HCT116 (cell line): ENCODE measurements around the gene AMBRA1. TPM values are rescaled to one million over a fixed set of nuclear protein-coding genes. Genes with fewer than 3 reads are reported as not detected.

Experiments
- ATAC-seq: fragments of 200-7000 bp; cut with Tn5 transposase; 2 replicates; pipeline ENCODE4 v1.9.1; 2020; ENCODE audit warnings: mild to moderate bottlenecking, moderate library complexity
- BruUV-seq: library from RNA; stranded (reverse); fragments of 400-500 nt; replicated peaks from 2 replicates; lab custom pipeline; 2021; lab: Mats Ljungman, UMichigan
- CTCF ChIA-PET: fragments of 300-600 bp; sonication (Branson Sonifier 250); formaldehyde crosslinking; loops from one replicate; lab custom pipeline; 2021; ENCODE audit warnings: antibody characterized with exemption; lab: Charles Lee
- POLR2A ChIA-PET: fragments of 300-600, 350-600 bp; sonication (Branson Sonifier 250); formaldehyde crosslinking; loops from one replicate; lab custom pipeline; 2021; ENCODE audit warnings: antibody characterized with exemption; lab: Charles Lee
- RAD21 ChIA-PET, 2 experiments: fragments of 300-600 bp; sonication (Branson Sonifier 250); formaldehyde crosslinking; loops; one replicate each; lab custom pipeline; 2023; ENCODE audit warnings: low total read pairs in 2 of 2; ENCODE audit not compliant: uncharacterized antibody in 2 of 2, unreplicated experiment in 2 of 2, low non-redundant PET in 1 of 2; lab: Charles Lee
- DNase-seq: peaks from one replicate; pipeline ENCODE4 v3.0.0-alpha.2; 2010; ENCODE audit warnings: low read depth, low spot score
- H2AFZ ChIP-seq: fragments of 200-600 bp; shearing (Covaris generic), sonication (generic); 2 replicates; pipeline ENCODE4 v1.6.1; 2017; ENCODE audit warnings: low read depth, mixed run types, mixed read lengths, antibody characterized with exemption, low read length; ENCODE audit not compliant: poor library complexity, severe bottlenecking
- H3K27ac ChIP-seq: 2 replicates; pipeline ENCODE4 v1.5.1; 2012; ENCODE audit warnings: low read depth, low read length
- H3K27me3 ChIP-seq: fragments of 200-600 bp; sonication (generic); 2 replicates; pipeline ENCODE4 v1.6.1; 2016; ENCODE audit warnings: mixed run types, low read length, mixed read lengths; ENCODE audit not compliant: insufficient read depth
- H3K36me3 ChIP-seq, 2 experiments: fragments of 200-500 bp in 1 of 2; fragments of 200-600 bp in 1 of 2; sonication (Bioruptor generic) in 1 of 2; sonication (generic) in 1 of 2; 2 replicates each; pipeline versions ENCODE4 v1.5.1 to v1.6.1; 2014 to 2016; ENCODE audit warnings: low read length in 2 of 2, inconsistent platforms in 1 of 2, mixed read lengths in 1 of 2, mixed run types in 1 of 2; ENCODE audit not compliant: insufficient read depth in 2 of 2, control insufficient read depth in 1 of 2
- H3K4me1 ChIP-seq, 2 experiments: fragments of 200-600 bp in 1 of 2; sonication (generic) in 1 of 2; 2 replicates each; pipeline versions ENCODE4 v1.5.1 to v1.6.1; 2012 to 2017; ENCODE audit warnings: low read length in 2 of 2, inconsistent platforms in 1 of 2, mild to moderate bottlenecking in 1 of 2, mixed read lengths in 1 of 2, mixed run types in 1 of 2, moderate library complexity in 1 of 2; ENCODE audit not compliant: insufficient read depth in 2 of 2, control insufficient read depth in 1 of 2
- H3K4me2 ChIP-seq: fragments of 200-600 bp; sonication (generic); 2 replicates; pipeline ENCODE4 v1.6.1; 2017; ENCODE audit warnings: mixed run types, low read length, mixed read lengths
- H3K4me3 ChIP-seq, 2 experiments: fragments of 200-600 bp in 1 of 2; sonication (generic) in 1 of 2; replicated peaks in 1 of 2; 2 replicates each; pipeline ENCODE4 v1.5.1; 2011 to 2016; ENCODE audit warnings: low read length in 2 of 2, control low read depth in 1 of 2, low read depth in 1 of 2, mild to moderate bottlenecking in 1 of 2, mixed read lengths in 1 of 2, mixed run types in 1 of 2
- H3K79me2 ChIP-seq: fragments of 200-600 bp; sonication (generic); 2 replicates; pipeline ENCODE4 v1.6.1; 2017; ENCODE audit warnings: mild to moderate bottlenecking, mixed run types, low read length, moderate library complexity, mixed read lengths; ENCODE audit not compliant: insufficient read depth
- H3K9ac ChIP-seq: fragments of 200-600 bp; sonication (generic); 2 replicates; pipeline ENCODE4 v1.6.1; 2016; ENCODE audit warnings: low read length, mixed read lengths
- H3K9me2 ChIP-seq: fragments of 200-600 bp; sonication (generic), shearing (Covaris generic); 2 replicates; pipeline ENCODE4 v1.6.1; 2017; ENCODE audit warnings: mixed run types, mild to moderate bottlenecking, moderate library complexity; ENCODE audit not compliant: insufficient read depth
- H3K9me3 ChIP-seq, 2 experiments: fragments of 200-500 bp in 1 of 2; fragments of 200-600 bp in 1 of 2; sonication (Bioruptor generic) in 1 of 2; sonication (generic) in 1 of 2; 2 replicates each; pipeline ENCODE4 v1.6.1; 2014 to 2017; ENCODE audit warnings: low read length in 2 of 2, mixed read lengths in 2 of 2, inconsistent platforms in 1 of 2, low read depth in 1 of 2, mild to moderate bottlenecking in 1 of 2, mixed run types in 1 of 2, moderate library complexity in 1 of 2; ENCODE audit not compliant: control insufficient read depth in 1 of 2, insufficient read depth in 1 of 2
- H4K20me1 ChIP-seq: fragments of 200-600 bp; sonication (generic), shearing (Covaris generic); 2 replicates; pipeline ENCODE4 v1.6.1; 2017; ENCODE audit warnings: mixed run types, mild to moderate bottlenecking, moderate library complexity; ENCODE audit not compliant: insufficient read depth
- EGR1 ChIP-seq: IDR thresholded peaks from 2 replicates; pipeline ENCODE4 v1.6.1; 2012; ENCODE audit warnings: low read depth
- EZH2 ChIP-seq: fragments of 200-600 bp; sonication (generic); IDR thresholded peaks from 2 replicates; pipeline ENCODE4 v1.6.1; 2017; ENCODE audit warnings: antibody characterized with exemption, mixed run types
- EZH2phosphoT487 ChIP-seq: fragments of 200-600 bp; IDR thresholded peaks from 2 replicates; pipeline ENCODE4 v1.6.1; 2018; ENCODE audit warnings: antibody characterized with exemption, borderline replicate concordance
- FOSL1 ChIP-seq: IDR thresholded peaks from 2 replicates; pipeline ENCODE4 v1.6.1; 2012; ENCODE audit warnings: low read depth
- JUND ChIP-seq: IDR thresholded peaks from 2 replicates; pipeline ENCODE4 v1.6.1; 2012
- POLR2A ChIP-seq: IDR thresholded peaks from 2 replicates; pipeline ENCODE4 v1.7.0; 2011; ENCODE audit warnings: borderline replicate concordance; ENCODE audit not compliant: insufficient read depth, insufficient read length; ENCODE audit errors: extremely low read depth
- SP1 ChIP-seq: IDR thresholded peaks from 2 replicates; pipeline ENCODE4 v1.6.1; 2012; ENCODE audit warnings: low read depth
- TCF7L2 ChIP-seq: IDR thresholded peaks from 2 replicates; pipeline ENCODE4 v1.7.0; 2011; ENCODE audit warnings: borderline replicate concordance, inconsistent platforms; ENCODE audit not compliant: insufficient read depth, insufficient read length; ENCODE audit errors: extremely low read depth
- YY1 ChIP-seq: IDR thresholded peaks from 2 replicates; pipeline ENCODE4 v1.6.1; 2011; ENCODE audit warnings: low read length, low read depth, moderate library complexity, mild to moderate bottlenecking; ENCODE audit not compliant: insufficient replicate concordance; ENCODE audit errors: extremely low read depth
- ZFX ChIP-seq: fragments of 450-650 bp; IDR thresholded peaks from 2 replicates; pipeline ENCODE4 v1.6.1; 2017
- intact Hi-C: fragments of 100-400 bp; cut with micrococcal nuclease; formaldehyde crosslinking; loops from 2 replicates; pipeline ENCODE4 v1.10.0; 2022
- total RNA-seq: library from RNA; stranded (reverse); gene quantifications from one replicate; pipeline ENCODE4 v1.2.1, GENCODE V29; 2021; ENCODE audit not compliant: unreplicated experiment
- TF ChIP-seq, protein P1 (sequence below): IDR thresholded peaks from 2 replicates; pipeline ENCODE4 v1.6.1; 2012
- TF ChIP-seq, protein P2 (sequence below), 3 experiments: fragments of 200-600 bp in 1 of 3; sonication (generic) in 1 of 3; IDR thresholded peaks in 2 of 3; conservative IDR thresholded peaks in 1 of 3; 2 replicates each; pipeline ENCODE4 v1.5.1; 2012 to 2017; ENCODE audit warnings: low read depth in 2 of 3, low read length in 2 of 3, antibody characterized with exemption in 1 of 3, borderline replicate concordance in 1 of 3, control low read depth in 1 of 3, mild to moderate bottlenecking in 1 of 3, mixed read lengths in 1 of 3, mixed run types in 1 of 3, moderate library complexity in 1 of 3; ENCODE audit not compliant: insufficient read depth in 1 of 3
- TF ChIP-seq, protein P3 (sequence below): IDR thresholded peaks from 2 replicates; pipeline ENCODE4 v1.6.1; 2012; ENCODE audit warnings: low read depth

The AMBRA1 gene
- total RNA-seq, 1 experiment from 2014 or later, result 22.7 TPM

DNA sequence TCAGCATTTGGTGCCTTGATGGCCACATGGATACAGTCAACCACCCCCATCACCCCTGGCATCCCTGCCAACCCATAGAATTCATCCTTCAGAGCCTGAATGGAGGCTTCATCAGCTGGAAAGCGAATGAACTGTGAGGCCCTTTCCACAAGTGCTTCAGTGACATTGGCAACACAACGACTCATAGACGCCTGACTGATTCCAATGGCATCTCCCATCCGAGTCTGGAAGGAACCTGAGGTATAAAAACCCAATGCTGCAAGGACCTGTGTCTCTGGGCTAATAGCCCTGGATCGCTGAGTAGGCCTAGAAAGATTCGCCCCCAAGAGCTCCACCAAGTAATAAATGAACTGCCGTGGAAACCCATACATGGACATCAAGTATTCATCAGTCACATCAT lies 21.9 kb upstream of the AMBRA1 start:
- RAD21 ChIA-PET, result no interaction called here

DNA sequence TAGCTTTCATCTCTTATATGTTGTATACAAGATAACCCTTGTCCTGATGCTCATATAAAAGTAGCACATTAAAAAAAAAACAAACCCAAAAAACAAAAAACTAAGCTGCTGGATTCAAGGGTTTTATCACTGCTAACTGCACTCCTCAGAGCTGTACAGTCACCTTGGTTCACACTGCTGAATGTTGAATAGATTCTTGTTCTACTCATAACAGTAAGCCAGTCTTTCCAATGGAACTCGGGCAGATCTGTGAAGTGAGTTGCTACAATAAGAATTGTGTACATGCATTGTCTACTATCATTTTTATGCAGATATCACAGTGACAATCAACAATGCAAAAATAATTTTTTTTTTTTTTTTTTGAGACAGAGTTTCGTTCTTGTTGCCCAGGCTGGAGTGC lies 18.5 kb upstream of the AMBRA1 start:
- Histone ChIP-seq H3K9me3 (no peaks in the 10 kb centered on the region), H3K9me2 (no peaks in the 10 kb centered on the region), H3K4me2 (no peak overlapping the region), H3K4me3 (no peak overlapping the region), H3K9ac (no peak overlapping the region), H4K20me1 (no peaks in the 10 kb centered on the region), H3K4me1 (peaks cover 7 to 13% of the 10 kb centered on the region in 2 experiments), H3K36me3 (no peaks in the 10 kb centered on the region), H2AFZ (no peak overlapping the region), H3K79me2 (no peaks in the 10 kb centered on the region), H3K27ac (no peak overlapping the region), H3K27me3 (no peaks in the 10 kb centered on the region)
- CTCF ChIA-PET, result interaction anchor here (1.0 kb wide), 1 partner anchor 83 kb away, joined by 3 read pairs; no protein-coding TSS in a partner anchor
- no TSS peak for BruUV-seq
- intact Hi-C loops, result loop anchor here (10.0 kb wide), 1 partner anchor 228 kb away; the partner anchor contains the start of gene MDK
- RAD21 ChIA-PET, result interaction anchor here in 1 of 2 experiments (0.7 kb wide), 1 partner anchor 253 kb away, joined by 4 read pairs; no protein-coding TSS in a partner anchor
- ATAC-seq (no peak), DNase-seq (no peak)
- POLR2A ChIA-PET, result no interaction called here
- no peak for TF ChIP-seq YY1
- no peak for TF ChIP-seq ZFX
- no peak for TF ChIP-seq JUND
- TF ChIP-seq FOSL1, result no peak
- TF ChIP-seq, protein P1, sequence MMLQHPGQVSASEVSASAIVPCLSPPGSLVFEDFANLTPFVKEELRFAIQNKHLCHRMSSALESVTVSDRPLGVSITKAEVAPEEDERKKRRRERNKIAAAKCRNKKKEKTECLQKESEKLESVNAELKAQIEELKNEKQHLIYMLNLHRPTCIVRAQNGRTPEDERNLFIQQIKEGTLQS, result no peak
- TF ChIP-seq SP1, result no peak
- TF ChIP-seq, protein P2, sequence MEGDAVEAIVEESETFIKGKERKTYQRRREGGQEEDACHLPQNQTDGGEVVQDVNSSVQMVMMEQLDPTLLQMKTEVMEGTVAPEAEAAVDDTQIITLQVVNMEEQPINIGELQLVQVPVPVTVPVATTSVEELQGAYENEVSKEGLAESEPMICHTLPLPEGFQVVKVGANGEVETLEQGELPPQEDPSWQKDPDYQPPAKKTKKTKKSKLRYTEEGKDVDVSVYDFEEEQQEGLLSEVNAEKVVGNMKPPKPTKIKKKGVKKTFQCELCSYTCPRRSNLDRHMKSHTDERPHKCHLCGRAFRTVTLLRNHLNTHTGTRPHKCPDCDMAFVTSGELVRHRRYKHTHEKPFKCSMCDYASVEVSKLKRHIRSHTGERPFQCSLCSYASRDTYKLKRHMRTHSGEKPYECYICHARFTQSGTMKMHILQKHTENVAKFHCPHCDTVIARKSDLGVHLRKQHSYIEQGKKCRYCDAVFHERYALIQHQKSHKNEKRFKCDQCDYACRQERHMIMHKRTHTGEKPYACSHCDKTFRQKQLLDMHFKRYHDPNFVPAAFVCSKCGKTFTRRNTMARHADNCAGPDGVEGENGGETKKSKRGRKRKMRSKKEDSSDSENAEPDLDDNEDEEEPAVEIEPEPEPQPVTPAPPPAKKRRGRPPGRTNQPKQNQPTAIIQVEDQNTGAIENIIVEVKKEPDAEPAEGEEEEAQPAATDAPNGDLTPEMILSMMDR (IDR thresholded peaks at IDR 0.05 in 2 of 3, conservative IDR thresholded peaks at IDR 0.05 in 1 of 3; ENCODE audit: borderline replicate concordance in 1 of 3, insufficient read depth in 1 of 3, low read depth in 2 of 3, low read length in 2 of 3), result no peak
- no peak for TF ChIP-seq EZH2
- TF ChIP-seq, protein P3, sequence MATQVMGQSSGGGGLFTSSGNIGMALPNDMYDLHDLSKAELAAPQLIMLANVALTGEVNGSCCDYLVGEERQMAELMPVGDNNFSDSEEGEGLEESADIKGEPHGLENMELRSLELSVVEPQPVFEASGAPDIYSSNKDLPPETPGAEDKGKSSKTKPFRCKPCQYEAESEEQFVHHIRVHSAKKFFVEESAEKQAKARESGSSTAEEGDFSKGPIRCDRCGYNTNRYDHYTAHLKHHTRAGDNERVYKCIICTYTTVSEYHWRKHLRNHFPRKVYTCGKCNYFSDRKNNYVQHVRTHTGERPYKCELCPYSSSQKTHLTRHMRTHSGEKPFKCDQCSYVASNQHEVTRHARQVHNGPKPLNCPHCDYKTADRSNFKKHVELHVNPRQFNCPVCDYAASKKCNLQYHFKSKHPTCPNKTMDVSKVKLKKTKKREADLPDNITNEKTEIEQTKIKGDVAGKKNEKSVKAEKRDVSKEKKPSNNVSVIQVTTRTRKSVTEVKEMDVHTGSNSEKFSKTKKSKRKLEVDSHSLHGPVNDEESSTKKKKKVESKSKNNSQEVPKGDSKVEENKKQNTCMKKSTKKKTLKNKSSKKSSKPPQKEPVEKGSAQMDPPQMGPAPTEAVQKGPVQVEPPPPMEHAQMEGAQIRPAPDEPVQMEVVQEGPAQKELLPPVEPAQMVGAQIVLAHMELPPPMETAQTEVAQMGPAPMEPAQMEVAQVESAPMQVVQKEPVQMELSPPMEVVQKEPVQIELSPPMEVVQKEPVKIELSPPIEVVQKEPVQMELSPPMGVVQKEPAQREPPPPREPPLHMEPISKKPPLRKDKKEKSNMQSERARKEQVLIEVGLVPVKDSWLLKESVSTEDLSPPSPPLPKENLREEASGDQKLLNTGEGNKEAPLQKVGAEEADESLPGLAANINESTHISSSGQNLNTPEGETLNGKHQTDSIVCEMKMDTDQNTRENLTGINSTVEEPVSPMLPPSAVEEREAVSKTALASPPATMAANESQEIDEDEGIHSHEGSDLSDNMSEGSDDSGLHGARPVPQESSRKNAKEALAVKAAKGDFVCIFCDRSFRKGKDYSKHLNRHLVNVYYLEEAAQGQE, result no peak
- TF ChIP-seq EGR1, result no peak

More for the DNA sequence above, 21.9 kb upstream of the AMBRA1 start:
- Histone ChIP-seq H3K27me3 (no peaks in the 10 kb centered on the region), H3K9me3 (no peaks in the 10 kb centered on the region), H3K79me2 (peaks cover 22% of the 10 kb centered on the region), H3K9ac (no peak overlapping the region), H3K27ac (no peak overlapping the region), H4K20me1 (no peaks in the 10 kb centered on the region), H3K4me1 (peaks cover 13 to 23% of the 10 kb centered on the region in 2 experiments), H3K4me2 (peak overlapping the region; percentile 92), H3K9me2 (no peaks in the 10 kb centered on the region), H2AFZ (no peak overlapping the region), H3K4me3 (no peak overlapping the region), H3K36me3 (no peaks in the 10 kb centered on the region)
- POLR2A ChIA-PET, result no interaction called here
- CTCF ChIA-PET, result no interaction called here
- DNase-seq, result no peak
- BruUV-seq, result no TSS peak
- intact Hi-C loops, result loop anchor here (5.0 to 10.0 kb wide), 2 partner anchors 231 to 378 kb away; partner anchors contain the start of gene MDK
- TF ChIP-seq EZH2phosphoT487 (no peak), JUND (no peak), TCF7L2 (no peak), POLR2A (no peak)
- TF ChIP-seq, protein P1, result no peak
- no peak for ATAC-seq
